Astrocyte (in vitro differentiated cells and primary cell): ENCODE measurements around the gene CEACAM1.

Experiments
- CTCF ChIP-seq: IDR thresholded peaks from 2 replicates; pipeline ENCODE4 v1.5.1; 2011; ENCODE audit warnings: low read depth, mild to moderate bottlenecking, inconsistent platforms, low read length, moderate library complexity; ENCODE audit not compliant: insufficient read depth
- EZH2 ChIP-seq: IDR thresholded peaks from 2 replicates; pipeline ENCODE4 v1.6.1; 2012; ENCODE audit warnings: mild to moderate bottlenecking, low read length, inconsistent platforms; ENCODE audit not compliant: insufficient read depth

- no peak for TF ChIP-seq CTCF
- no peak for TF ChIP-seq EZH2
Measured at GRCh38 chr19:42519108-42519507, 9.2 kb downstream of the CEACAM1 start.
